ENCODE data around the gene SLC49A3. TPM values are rescaled to one million over a fixed set of nuclear protein-coding genes. Genes with fewer than 3 reads are reported as not detected.

Gene SLC49A3
- total and polyA plus RNA-seq, 2 of the 13 experiments (the other 11 are each of a cell fraction or from before 2014, with no cell fraction given): 0.07 to 0.17 TPM

GRCh38 chr4:674172-675035 lies 14.5 kb downstream of the SLC49A3 start, which contains the start of the genes ATP5ME and MYL5 (continued):
- TF ChIP-seq ATF4 (CRISPR knock-in tag; IDR thresholded peaks at IDR 0.05): no peak
- TF ChIP-seq SMARCE1 (IDR thresholded peaks at IDR 0.05; ENCODE audit: borderline replicate concordance): no peak
- no peak for TF ChIP-seq TCF7 (IDR thresholded peaks at IDR 0.05; ENCODE audit: low read depth)
- no peak for TF ChIP-seq SSRP1 (CRISPR knock-in tag; IDR thresholded peaks at IDR 0.05)
- TF ChIP-seq AHDC1 (CRISPR knock-in tag; IDR thresholded peaks at IDR 0.05; ENCODE audit: borderline replicate concordance): no peak
- peak; percentile 63 for TF ChIP-seq PAXIP1 (CRISPR knock-in tag; conservative IDR thresholded peaks at IDR 0.05)
- peak; percentile 54; the same call in 1 of the 2 replicates for TF ChIP-seq ZMYM4 (CRISPR knock-in tag; IDR thresholded peaks at IDR 0.05)
- peak; percentile 84; the same call in 1 of the 2 replicates for TF ChIP-seq ZSCAN21 (CRISPR knock-in tag; IDR thresholded peaks at IDR 0.05; ENCODE audit: borderline replicate concordance)
- TF ChIP-seq HMG20A (CRISPR knock-in tag; IDR thresholded peaks at IDR 0.05; ENCODE audit: borderline replicate concordance): no peak
- 0 out of 2 replicates have a peak, but pooled peaks have one; percentile 6 for TF ChIP-seq ZNF879 (CRISPR knock-in tag; IDR thresholded peaks at IDR 0.05)
- no peak for TF ChIP-seq ZNF17 (CRISPR knock-in tag; IDR thresholded peaks at IDR 0.05)
- peak; percentile 91 for TF ChIP-seq RBFOX2 (IDR thresholded peaks at IDR 0.05; ENCODE audit: low read depth, low read length)
- no peak for TF ChIP-seq ETS1 (CRISPR knock-in tag; IDR thresholded peaks at IDR 0.05)
- TF ChIP-seq TCF12 (IDR thresholded peaks at IDR 0.05): no peak
- TF ChIP-seq TCF12 (CRISPR knock-in tag; IDR thresholded peaks at IDR 0.05): 0 out of 2 replicates have a peak, but pooled peaks have one; percentile 65
- TF ChIP-seq ZNF580 (CRISPR knock-in tag; IDR thresholded peaks at IDR 0.05; ENCODE audit: borderline replicate concordance, low read depth): peak; percentile 69; the same call in 1 of the 2 replicates
- TF ChIP-seq ZNF44 (CRISPR knock-in tag; IDR thresholded peaks at IDR 0.05): peak; percentile 51; the same call in 1 of the 2 replicates
